HEK293 (cell line): ENCODE results near the gene XRN2.

ENCODE experiments used
- CTCF ChIA-PET: fragments of 350-600 bp; formaldehyde crosslinking; extraction: SDS; loops from one replicate; lab custom pipeline; 2021; ENCODE audit warnings: antibody characterized with exemption; lab: Yijun Ruan, JAX
- POLR2A ChIA-PET: fragments of 300-600 bp; formaldehyde crosslinking; extraction: SDS; loops from one replicate; lab custom pipeline; 2020; ENCODE audit warnings: antibody characterized with exemption, inconsistent platforms; lab: Yijun Ruan, JAX
- H3K27ac ChIP-seq: fragments of 200-500 bp; sonication (Bioruptor generic); 2 replicates; pipeline ENCODE4 v1.5.1; 2014; ENCODE audit warnings: low read depth, low read length, control low read depth, inconsistent platforms; ENCODE audit errors: extremely low read depth
- H3K36me3 ChIP-seq, 2 experiments: fragments of 200-500 bp in 1 of 2; sonication (Bioruptor generic) in 1 of 2; 1 replicate in 1 of 2; 2 replicates in 1 of 2; pipeline ENCODE4 v1.5.1; 2014 to 2017; ENCODE audit warnings: inconsistent platforms in 2 of 2, low read length in 2 of 2; ENCODE audit not compliant: control insufficient read depth in 2 of 2, insufficient read depth in 1 of 2
- H3K4me1 ChIP-seq: fragments of 200-500 bp; sonication (Bioruptor generic); 2 replicates; pipeline ENCODE4 v1.5.1; 2014; ENCODE audit warnings: mild to moderate bottlenecking, low read length, inconsistent platforms; ENCODE audit not compliant: control insufficient read depth, insufficient read depth
- H3K4me3 ChIP-seq: 2 replicates; pipeline ENCODE4 v1.5.1; 2011; ENCODE audit warnings: low read depth, mild to moderate bottlenecking, control low read depth, low read length, moderate library complexity
- H3K9me3 ChIP-seq: fragments of 200-500 bp; sonication (Bioruptor generic); 2 replicates; pipeline ENCODE4 v1.5.1; 2014; ENCODE audit warnings: low read depth, low read length, inconsistent platforms; ENCODE audit not compliant: control insufficient read depth, insufficient read depth
- BCL11A ChIP-seq: fragments of 450-650 bp; formaldehyde crosslinking; IDR thresholded peaks from 2 replicates; pipeline ENCODE4 v1.5.1; 2016; ENCODE audit warnings: low read depth, missing biosample characterization, missing genetic modification characterization
- FEZF1 ChIP-seq: fragments of 450-650 bp; formaldehyde crosslinking; IDR thresholded peaks from 2 replicates; pipeline ENCODE4 v1.5.1; 2016; ENCODE audit warnings: missing biosample characterization, missing genetic modification characterization
- IKZF3 ChIP-seq: fragments of 450-650 bp; IDR thresholded peaks from 2 replicates; pipeline ENCODE4 v1.5.0; 2018; ENCODE audit warnings: missing biosample characterization, mild to moderate bottlenecking, missing genetic modification characterization, moderate library complexity
- MYNN ChIP-seq: fragments of 450-650 bp; formaldehyde crosslinking; IDR thresholded peaks from 2 replicates; pipeline ENCODE4 v1.5.1; 2016; ENCODE audit warnings: missing biosample characterization, missing genetic modification characterization, borderline replicate concordance
- ZFP37 ChIP-seq: fragments of 450-650 bp; formaldehyde crosslinking; IDR thresholded peaks from 2 replicates; pipeline ENCODE4 v1.5.1; 2016; ENCODE audit warnings: missing biosample characterization, missing genetic modification characterization
- ZIC2 ChIP-seq: fragments of 450-650 bp; formaldehyde crosslinking; IDR thresholded peaks from 2 replicates; pipeline ENCODE4 v1.5.1; 2016; ENCODE audit warnings: missing biosample characterization, missing genetic modification characterization
- ZNF114 ChIP-seq: fragments of 450-650 bp; formaldehyde crosslinking; IDR thresholded peaks from 2 replicates; pipeline ENCODE4 v1.5.0; 2017; ENCODE audit warnings: missing biosample characterization, missing genetic modification characterization
- ZNF2 ChIP-seq: fragments of 450-650 bp; formaldehyde crosslinking; IDR thresholded peaks from 2 replicates; pipeline ENCODE4 v1.5.1; 2016; ENCODE audit warnings: missing biosample characterization, missing genetic modification characterization
- ZNF202 ChIP-seq: fragments of 450-650 bp; formaldehyde crosslinking; IDR thresholded peaks from 2 replicates; pipeline ENCODE4 v1.5.1; 2016; ENCODE audit warnings: missing biosample characterization, missing genetic modification characterization, borderline replicate concordance
- ZNF221 ChIP-seq: fragments of 450-650 bp; formaldehyde crosslinking; IDR thresholded peaks from 2 replicates; pipeline ENCODE4 v1.5.1; 2017; ENCODE audit warnings: missing biosample characterization, missing genetic modification characterization, borderline replicate concordance
- ZNF274 ChIP-seq, 2 experiments: fragments of 200-500 bp in 1 of 2; fragments of 450-650 bp in 1 of 2; sonication (Bioruptor generic) in 1 of 2; formaldehyde crosslinking in 1 of 2; IDR thresholded peaks; 2 replicates each; pipeline versions ENCODE4 v1.5.1 to v1.6.1; 2014 to 2016; ENCODE audit warnings: borderline replicate concordance in 1 of 2, inconsistent platforms in 1 of 2, low read length in 1 of 2, missing biosample characterization in 1 of 2, missing genetic modification characterization in 1 of 2
- ZNF350 ChIP-seq: fragments of 450-650 bp; formaldehyde crosslinking; IDR thresholded peaks from 2 replicates; pipeline ENCODE4 v1.5.0; 2017; ENCODE audit warnings: missing biosample characterization, mild to moderate bottlenecking, missing genetic modification characterization
- ZNF354C ChIP-seq: fragments of 450-650 bp; formaldehyde crosslinking; IDR thresholded peaks from 2 replicates; pipeline ENCODE4 v1.5.1; 2016; ENCODE audit warnings: missing biosample characterization, missing genetic modification characterization, low read depth, borderline replicate concordance
- ZNF416 ChIP-seq: fragments of 450-650 bp; formaldehyde crosslinking; IDR thresholded peaks from 2 replicates; pipeline ENCODE4 v1.5.1; 2016; ENCODE audit warnings: missing biosample characterization, missing genetic modification characterization
- ZNF473 ChIP-seq: fragments of 450-650 bp; formaldehyde crosslinking; IDR thresholded peaks from 2 replicates; pipeline ENCODE4 v1.5.1; 2017; ENCODE audit warnings: missing biosample characterization, missing genetic modification characterization
- ZNF623 ChIP-seq: fragments of 450-650 bp; formaldehyde crosslinking; IDR thresholded peaks from 2 replicates; pipeline ENCODE4 v1.5.1; 2016; ENCODE audit warnings: missing biosample characterization, missing genetic modification characterization
- ZNF660 ChIP-seq: fragments of 450-650 bp; IDR thresholded peaks from 2 replicates; pipeline ENCODE4 v1.5.1; 2018; ENCODE audit warnings: missing biosample characterization, mild to moderate bottlenecking, missing genetic modification characterization
- ZNF677 ChIP-seq: fragments of 450-650 bp; IDR thresholded peaks from 2 replicates; pipeline ENCODE4 v1.5.0; 2018; ENCODE audit warnings: missing biosample characterization, mild to moderate bottlenecking, missing genetic modification characterization, moderate library complexity
- ZNF785 ChIP-seq: fragments of 450-650 bp; formaldehyde crosslinking; IDR thresholded peaks from 2 replicates; pipeline ENCODE4 v1.5.1; 2016; ENCODE audit warnings: missing biosample characterization, missing genetic modification characterization
- TF ChIP-seq, protein P1 (sequence below): fragments of 450-650 bp; formaldehyde crosslinking; IDR thresholded peaks from 2 replicates; pipeline ENCODE4 v1.5.1; 2017; ENCODE audit warnings: missing biosample characterization, mild to moderate bottlenecking, missing genetic modification characterization, moderate library complexity
- TF ChIP-seq, protein P2 (sequence below): fragments of 450-650 bp; formaldehyde crosslinking; IDR thresholded peaks from 2 replicates; pipeline ENCODE4 v1.5.1; 2016; ENCODE audit warnings: missing biosample characterization, missing genetic modification characterization
- TF ChIP-seq, protein P3 (sequence below): fragments of 450-650 bp; formaldehyde crosslinking; IDR thresholded peaks from 2 replicates; pipeline ENCODE4 v1.5.1; 2017; ENCODE audit warnings: missing biosample characterization, missing genetic modification characterization
- TF ChIP-seq, protein P4 (sequence below): fragments of 450-650 bp; formaldehyde crosslinking; conservative IDR thresholded peaks from 2 replicates; pipeline ENCODE4 v1.5.1; 2016; ENCODE audit warnings: low read depth, missing biosample characterization, missing genetic modification characterization
- TF ChIP-seq, protein P5 (sequence below): fragments of 450-650 bp; formaldehyde crosslinking; IDR thresholded peaks from 2 replicates; pipeline ENCODE4 v1.5.1; 2017; ENCODE audit warnings: missing biosample characterization, missing genetic modification characterization

Gene XRN2

DNA sequence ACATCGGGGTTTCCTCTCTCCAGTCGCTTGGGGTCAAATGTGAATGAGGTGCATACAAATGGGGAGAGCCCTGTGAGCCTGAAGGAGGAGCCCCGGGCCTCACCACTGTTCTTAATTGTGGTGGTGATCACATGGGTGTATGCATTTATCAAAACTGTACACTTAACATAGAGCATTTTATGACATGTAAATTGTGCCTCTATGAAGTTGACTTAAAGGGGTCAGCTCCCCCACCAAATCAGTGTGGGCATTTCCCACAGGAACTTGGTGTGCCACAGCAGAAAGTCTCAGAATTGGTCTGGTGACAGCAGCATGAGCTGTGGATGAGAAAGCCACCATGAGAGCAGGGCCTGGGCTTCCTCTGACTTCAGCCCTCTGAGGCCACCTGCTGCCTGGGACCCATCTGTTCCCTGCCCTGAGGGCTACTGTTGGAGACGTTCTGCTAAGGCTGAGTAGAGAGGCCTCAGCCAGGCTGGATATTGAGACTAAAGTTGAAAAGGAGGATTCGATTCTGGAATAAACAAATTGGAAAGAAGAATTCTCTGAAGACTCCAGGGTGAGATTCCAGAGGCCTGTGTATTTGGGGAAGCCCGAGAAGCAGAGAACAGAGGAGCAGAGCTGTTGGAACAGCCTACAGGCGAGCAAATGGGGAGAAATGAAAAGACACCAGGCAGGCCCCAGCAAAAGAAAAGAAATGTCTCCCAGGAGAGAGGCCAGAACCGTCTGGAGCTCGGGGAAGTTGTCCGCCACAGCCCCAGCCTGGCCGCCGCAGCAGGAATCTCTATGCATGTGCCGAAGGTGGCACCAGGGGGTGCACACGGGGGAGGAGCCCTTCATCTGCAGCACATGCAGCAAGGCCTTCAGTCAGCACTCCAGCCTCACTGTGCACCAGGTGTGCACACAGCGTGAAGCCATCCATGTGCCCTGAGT, 37.6 kb upstream of the XRN2 start:
- CTCF ChIA-PET: interaction anchor here (0.6 to 1.5 kb wide), 3 partner anchors 8 to 240 kb away, joined by 3 to 5 read pairs (median 4); no protein-coding TSS in a partner anchor
- POLR2A ChIA-PET: interaction anchor here (0.6 kb wide), 1 partner anchor 11 kb away, joined by 4 read pairs; no protein-coding TSS in a partner anchor
- H3K9me3 ChIP-seq: no peaks in the 10 kb centered on the region

DNA sequence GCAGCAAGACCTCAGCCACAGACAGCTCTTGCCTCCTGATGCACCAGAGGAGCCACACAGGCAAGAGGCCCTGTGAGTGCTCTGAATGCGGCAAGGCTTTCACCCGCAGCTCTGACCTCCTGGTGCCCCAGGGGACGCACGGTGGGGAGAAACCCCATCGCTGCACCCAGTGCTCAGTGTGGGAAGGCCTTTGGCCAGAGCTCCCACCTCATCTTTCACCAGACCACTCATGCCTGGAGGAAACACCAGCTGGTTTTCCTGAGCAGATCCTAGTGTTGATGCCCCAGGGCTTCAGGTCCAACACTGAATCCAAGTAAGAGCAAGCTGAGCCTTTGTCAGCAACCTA, 37.0 kb upstream of the XRN2 start:
- H3K4me1 ChIP-seq: no peaks in the 10 kb centered on the region
- ChIA-PET POLR2A (no interaction called here), CTCF (interaction anchor here (0.6 to 1.3 kb wide), 2 partner anchors 8 to 30 kb away, joined by 3 to 6 read pairs; no protein-coding TSS in a partner anchor)
- no peak overlapping the region for H3K4me3 ChIP-seq
- H3K36me3 ChIP-seq: no peaks in the 10 kb centered on the region
- no peaks in the 10 kb centered on the region for H3K9me3 ChIP-seq
- H3K27ac ChIP-seq: no peak overlapping the region
- TF ChIP-seq ZNF202 (tag by site-specific recombination) (no peak), BCL11A (tag by site-specific recombination) (no peak), ZNF114 (tag by site-specific recombination) (no peak), ZFP37 (no peak), ZNF416 (tag by site-specific recombination) (no peak), IKZF3 (tag by site-specific recombination) (no peak), ZNF660 (tag by site-specific recombination) (no peak), ZNF623 (tag by site-specific recombination) (no peak), ZNF473 (tag by site-specific recombination) (no peak), ZNF221 (tag by site-specific recombination) (no peak), ZNF274 (IDR thresholded peaks at IDR 0.05; ENCODE audit: low read length) (no peak), ZNF274 (tag by site-specific recombination; IDR thresholded peaks at IDR 0.05; ENCODE audit: borderline replicate concordance) (no peak), FEZF1 (tag by site-specific recombination) (no peak), ZNF677 (tag by site-specific recombination) (no peak), MYNN (no peak)
- TF ChIP-seq, protein P1, sequence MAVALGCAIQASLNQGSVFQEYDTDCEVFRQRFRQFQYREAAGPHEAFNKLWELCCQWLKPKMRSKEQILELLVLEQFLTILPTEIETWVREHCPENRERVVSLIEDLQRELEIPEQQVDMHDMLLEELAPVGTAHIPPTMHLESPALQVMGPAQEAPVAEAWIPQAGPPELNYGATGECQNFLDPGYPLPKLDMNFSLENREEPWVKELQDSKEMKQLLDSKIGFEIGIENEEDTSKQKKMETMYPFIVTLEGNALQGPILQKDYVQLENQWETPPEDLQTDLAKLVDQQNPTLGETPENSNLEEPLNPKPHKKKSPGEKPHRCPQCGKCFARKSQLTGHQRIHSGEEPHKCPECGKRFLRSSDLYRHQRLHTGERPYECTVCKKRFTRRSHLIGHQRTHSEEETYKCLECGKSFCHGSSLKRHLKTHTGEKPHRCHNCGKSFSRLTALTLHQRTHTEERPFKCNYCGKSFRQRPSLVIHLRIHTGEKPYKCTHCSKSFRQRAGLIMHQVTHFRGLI (tag by site-specific recombination): no peak
- TF ChIP-seq, protein P2, sequence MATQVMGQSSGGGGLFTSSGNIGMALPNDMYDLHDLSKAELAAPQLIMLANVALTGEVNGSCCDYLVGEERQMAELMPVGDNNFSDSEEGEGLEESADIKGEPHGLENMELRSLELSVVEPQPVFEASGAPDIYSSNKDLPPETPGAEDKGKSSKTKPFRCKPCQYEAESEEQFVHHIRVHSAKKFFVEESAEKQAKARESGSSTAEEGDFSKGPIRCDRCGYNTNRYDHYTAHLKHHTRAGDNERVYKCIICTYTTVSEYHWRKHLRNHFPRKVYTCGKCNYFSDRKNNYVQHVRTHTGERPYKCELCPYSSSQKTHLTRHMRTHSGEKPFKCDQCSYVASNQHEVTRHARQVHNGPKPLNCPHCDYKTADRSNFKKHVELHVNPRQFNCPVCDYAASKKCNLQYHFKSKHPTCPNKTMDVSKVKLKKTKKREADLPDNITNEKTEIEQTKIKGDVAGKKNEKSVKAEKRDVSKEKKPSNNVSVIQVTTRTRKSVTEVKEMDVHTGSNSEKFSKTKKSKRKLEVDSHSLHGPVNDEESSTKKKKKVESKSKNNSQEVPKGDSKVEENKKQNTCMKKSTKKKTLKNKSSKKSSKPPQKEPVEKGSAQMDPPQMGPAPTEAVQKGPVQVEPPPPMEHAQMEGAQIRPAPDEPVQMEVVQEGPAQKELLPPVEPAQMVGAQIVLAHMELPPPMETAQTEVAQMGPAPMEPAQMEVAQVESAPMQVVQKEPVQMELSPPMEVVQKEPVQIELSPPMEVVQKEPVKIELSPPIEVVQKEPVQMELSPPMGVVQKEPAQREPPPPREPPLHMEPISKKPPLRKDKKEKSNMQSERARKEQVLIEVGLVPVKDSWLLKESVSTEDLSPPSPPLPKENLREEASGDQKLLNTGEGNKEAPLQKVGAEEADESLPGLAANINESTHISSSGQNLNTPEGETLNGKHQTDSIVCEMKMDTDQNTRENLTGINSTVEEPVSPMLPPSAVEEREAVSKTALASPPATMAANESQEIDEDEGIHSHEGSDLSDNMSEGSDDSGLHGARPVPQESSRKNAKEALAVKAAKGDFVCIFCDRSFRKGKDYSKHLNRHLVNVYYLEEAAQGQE (tag by site-specific recombination): no peak
- TF ChIP-seq, protein P3, sequence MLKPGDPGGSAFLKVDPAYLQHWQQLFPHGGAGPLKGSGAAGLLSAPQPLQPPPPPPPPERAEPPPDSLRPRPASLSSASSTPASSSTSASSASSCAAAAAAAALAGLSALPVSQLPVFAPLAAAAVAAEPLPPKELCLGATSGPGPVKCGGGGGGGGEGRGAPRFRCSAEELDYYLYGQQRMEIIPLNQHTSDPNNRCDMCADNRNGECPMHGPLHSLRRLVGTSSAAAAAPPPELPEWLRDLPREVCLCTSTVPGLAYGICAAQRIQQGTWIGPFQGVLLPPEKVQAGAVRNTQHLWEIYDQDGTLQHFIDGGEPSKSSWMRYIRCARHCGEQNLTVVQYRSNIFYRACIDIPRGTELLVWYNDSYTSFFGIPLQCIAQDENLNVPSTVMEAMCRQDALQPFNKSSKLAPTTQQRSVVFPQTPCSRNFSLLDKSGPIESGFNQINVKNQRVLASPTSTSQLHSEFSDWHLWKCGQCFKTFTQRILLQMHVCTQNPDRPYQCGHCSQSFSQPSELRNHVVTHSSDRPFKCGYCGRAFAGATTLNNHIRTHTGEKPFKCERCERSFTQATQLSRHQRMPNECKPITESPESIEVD: no peak
- TF ChIP-seq, protein P4, sequence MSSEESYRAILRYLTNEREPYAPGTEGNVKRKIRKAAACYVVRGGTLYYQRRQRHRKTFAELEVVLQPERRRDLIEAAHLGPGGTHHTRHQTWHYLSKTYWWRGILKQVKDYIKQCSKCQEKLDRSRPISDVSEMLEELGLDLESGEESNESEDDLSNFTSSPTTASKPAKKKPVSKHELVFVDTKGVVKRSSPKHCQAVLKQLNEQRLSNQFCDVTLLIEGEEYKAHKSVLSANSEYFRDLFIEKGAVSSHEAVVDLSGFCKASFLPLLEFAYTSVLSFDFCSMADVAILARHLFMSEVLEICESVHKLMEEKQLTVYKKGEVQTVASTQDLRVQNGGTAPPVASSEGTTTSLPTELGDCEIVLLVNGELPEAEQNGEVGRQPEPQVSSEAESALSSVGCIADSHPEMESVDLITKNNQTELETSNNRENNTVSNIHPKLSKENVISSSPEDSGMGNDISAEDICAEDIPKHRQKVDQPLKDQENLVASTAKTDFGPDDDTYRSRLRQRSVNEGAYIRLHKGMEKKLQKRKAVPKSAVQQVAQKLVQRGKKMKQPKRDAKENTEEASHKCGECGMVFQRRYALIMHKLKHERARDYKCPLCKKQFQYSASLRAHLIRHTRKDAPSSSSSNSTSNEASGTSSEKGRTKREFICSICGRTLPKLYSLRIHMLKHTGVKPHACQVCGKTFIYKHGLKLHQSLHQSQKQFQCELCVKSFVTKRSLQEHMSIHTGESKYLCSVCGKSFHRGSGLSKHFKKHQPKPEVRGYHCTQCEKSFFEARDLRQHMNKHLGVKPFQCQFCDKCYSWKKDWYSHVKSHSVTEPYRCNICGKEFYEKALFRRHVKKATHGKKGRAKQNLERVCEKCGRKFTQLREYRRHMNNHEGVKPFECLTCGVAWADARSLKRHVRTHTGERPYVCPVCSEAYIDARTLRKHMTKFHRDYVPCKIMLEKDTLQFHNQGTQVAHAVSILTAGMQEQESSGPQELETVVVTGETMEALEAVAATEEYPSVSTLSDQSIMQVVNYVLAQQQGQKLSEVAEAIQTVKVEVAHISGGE (tag by site-specific recombination): no peak

More for the DNA sequence above, 37.6 kb upstream of the XRN2 start:
- Histone ChIP-seq H3K27ac (no peak overlapping the region), H3K36me3 (no peaks in the 10 kb centered on the region), H3K4me3 (no peak overlapping the region), H3K4me1 (no peaks in the 10 kb centered on the region)
- TF ChIP-seq ZNF2 (no peak), ZNF785 (tag by site-specific recombination) (no peak), ZFP37 (no peak), ZNF354C (tag by site-specific recombination) (no peak), ZIC2 (tag by site-specific recombination) (peak; percentile 38), ZNF350 (tag by site-specific recombination) (no peak)
- TF ChIP-seq, protein P5, sequence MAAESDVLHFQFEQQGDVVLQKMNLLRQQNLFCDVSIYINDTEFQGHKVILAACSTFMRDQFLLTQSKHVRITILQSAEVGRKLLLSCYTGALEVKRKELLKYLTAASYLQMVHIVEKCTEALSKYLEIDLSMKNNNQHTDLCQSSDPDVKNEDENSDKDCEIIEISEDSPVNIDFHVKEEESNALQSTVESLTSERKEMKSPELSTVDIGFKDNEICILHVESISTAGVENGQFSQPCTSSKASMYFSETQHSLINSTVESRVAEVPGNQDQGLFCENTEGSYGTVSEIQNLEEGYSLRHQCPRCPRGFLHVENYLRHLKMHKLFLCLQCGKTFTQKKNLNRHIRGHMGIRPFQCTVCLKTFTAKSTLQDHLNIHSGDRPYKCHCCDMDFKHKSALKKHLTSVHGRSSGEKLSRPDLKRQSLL (tag by site-specific recombination): no peak
